Hepatocyte (in vitro differentiated cells): ENCODE data around the gene MYH11. TPM values are rescaled to one million over a fixed set of nuclear protein-coding genes. Genes with fewer than 3 reads are reported as not detected.

ENCODE experiments used
- DNase-seq: peaks from one replicate; pipeline ENCODE4 v3.0.0-alpha.2; 2016; ENCODE audit warnings: low spot score
- H2AFZ ChIP-seq: fragments of 200-600 bp; sonication (generic); 2 replicates; pipeline ENCODE4 v1.6.0; 2016; ENCODE audit warnings: antibody characterized with exemption, mild to moderate bottlenecking
- H3K27ac ChIP-seq: fragments of 200-600 bp; sonication (generic); 2 replicates; pipeline ENCODE4 v1.5.1; 2016; ENCODE audit warnings: mild to moderate bottlenecking
- H3K27me3 ChIP-seq: fragments of 200-600 bp; sonication (generic); 2 replicates; pipeline ENCODE4 v1.6.1; 2016
- H3K36me3 ChIP-seq: fragments of 200-600 bp; sonication (generic); replicated peaks from 2 replicates; pipeline ENCODE4 v1.5.1; 2016; ENCODE audit warnings: low read depth; ENCODE audit not compliant: insufficient read depth
- H3K4me1 ChIP-seq: fragments of 200-600 bp; sonication (generic); 2 replicates; pipeline ENCODE4 v1.5.1; 2016; ENCODE audit warnings: mild to moderate bottlenecking, moderate library complexity; ENCODE audit not compliant: insufficient read depth
- H3K4me2 ChIP-seq: fragments of 200-600 bp; sonication (generic); 2 replicates; pipeline ENCODE4 v1.6.0; 2016
- H3K4me3 ChIP-seq: fragments of 200-600 bp; sonication (generic); 2 replicates; pipeline ENCODE4 v1.5.1; 2016; ENCODE audit warnings: mild to moderate bottlenecking
- H3K79me2 ChIP-seq: fragments of 200-600 bp; sonication (generic); 2 replicates; pipeline ENCODE4 v1.6.0; 2017; ENCODE audit warnings: mild to moderate bottlenecking
- H3K9me2 ChIP-seq: fragments of 200-600 bp; sonication (generic); replicated peaks from 2 replicates; pipeline ENCODE4 v1.6.0; 2017; ENCODE audit warnings: mild to moderate bottlenecking; ENCODE audit not compliant: insufficient read depth
- H3K9me3 ChIP-seq: fragments of 200-600 bp; sonication (generic); 2 replicates; pipeline ENCODE4 v1.5.1; 2016; ENCODE audit warnings: low read depth, mild to moderate bottlenecking
- H4K20me1 ChIP-seq: fragments of 200-600 bp; sonication (generic); 2 replicates; pipeline ENCODE4 v1.6.0; 2016; ENCODE audit warnings: mild to moderate bottlenecking; ENCODE audit not compliant: insufficient read depth, poor library complexity, severe bottlenecking
- CTCF ChIP-seq: fragments of 200-600 bp; sonication (generic); IDR thresholded peaks from 2 replicates; pipeline ENCODE4 v1.5.1; 2016; ENCODE audit warnings: antibody characterized with exemption, mild to moderate bottlenecking; ENCODE audit not compliant: poor library complexity
- EZH2 ChIP-seq: fragments of 200-600 bp; sonication (generic); IDR thresholded peaks from 2 replicates; pipeline ENCODE4 v1.6.1; 2016; ENCODE audit warnings: antibody characterized with exemption, mild to moderate bottlenecking, borderline replicate concordance
- EZH2phosphoT487 ChIP-seq: fragments of 200-600 bp; sonication (generic); IDR thresholded peaks from one replicate; pipeline ENCODE4 v1.6.1; 2018; ENCODE audit warnings: antibody characterized with exemption, mild to moderate bottlenecking, low read depth, moderate library complexity; ENCODE audit not compliant: unreplicated experiment, severe bottlenecking
- WGBS: methylation state at CpG from one replicate; pipeline ENCODE4 v1.1.6; 2016; ENCODE audit warnings: low lambda C conversion rate; ENCODE audit errors: missing lambda C conversion rate; 5-methylcytosine and 5-hydroxymethylcytosine counted together
- polyA plus RNA-seq: library from polyadenylated mRNA; unstranded; fragments of >200 nt; fragmentation: Nextera tagmentation; extraction: Ambion mirVana; gene quantifications from 2 replicates; pipeline ENCODE4 v1.2.1, GENCODE V29; 2016
- total RNA-seq: library from RNA; depleted of rRNA; stranded (reverse); fragments of >200 nt; gene quantifications from 2 replicates; pipeline ENCODE4 v1.2.3, GENCODE V29; 2014

Gene MYH11
- total RNA-seq (5.9 and 8.1 TPM in 2 replicates), polyA plus RNA-seq (0.59 and 3.8 TPM in 2 replicates)

DNA sequence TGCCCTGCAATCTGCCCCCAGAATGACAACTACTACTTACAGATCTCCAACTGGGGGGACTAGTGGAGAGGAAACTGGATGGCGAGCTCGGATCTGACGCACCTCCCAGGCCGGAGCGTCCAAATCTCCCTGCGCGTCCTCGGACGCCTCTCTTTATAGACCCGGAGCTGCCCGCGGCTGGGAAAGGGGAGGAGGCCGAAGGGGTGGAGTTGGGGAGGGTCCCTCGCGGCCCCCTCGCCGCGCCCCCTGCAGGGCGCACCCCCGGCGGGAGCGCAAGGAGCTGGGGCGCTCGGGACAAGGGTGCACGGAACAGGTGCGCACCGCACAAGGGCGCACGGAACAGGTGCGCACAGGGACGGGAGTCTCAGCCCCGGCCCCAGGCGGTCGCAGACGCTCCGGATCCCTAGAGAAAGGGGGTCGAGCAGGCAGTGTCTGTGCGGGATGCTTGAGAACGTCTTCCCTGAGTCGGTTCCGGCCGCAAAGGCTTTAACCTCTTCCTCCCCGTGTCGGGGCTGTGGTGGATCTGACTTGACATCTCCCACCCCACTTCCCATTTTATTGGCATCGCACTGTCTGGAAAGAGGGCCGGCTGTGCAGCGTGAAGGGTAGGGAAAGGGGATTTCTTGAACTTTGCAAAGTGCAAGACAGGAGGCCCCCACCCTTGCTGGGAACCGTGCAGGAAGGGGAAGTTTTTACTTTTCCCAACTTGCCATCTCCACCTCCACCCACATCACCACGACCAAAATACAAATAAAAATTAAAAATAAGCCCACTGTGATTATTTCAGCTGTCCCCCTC is at the start of gene MYH11:
MYH11 (minus strand) TSS at position 128 of the 798 bp plus-strand sequence. CDS start 18,776 bp downstream, outside the sequence.
- 2% methylated on average over 45 of the region's 49 CpGs for WGBS
- Histone ChIP-seq H3K9me2 (no peaks in the 10 kb centered on the region), H3K4me2 (peak within 1 kb of the TSS; percentile 84), H3K36me3 (no peaks in the 10 kb centered on the region), H3K4me1 (no peaks in the 10 kb centered on the region), H3K79me2 (no peaks in the 10 kb centered on the region), H2AFZ (peak within 1 kb of the TSS; percentile 45), H3K27me3 (peaks cover 63% of the 10 kb centered on the region), H3K27ac (no peak within 1 kb of the TSS), H3K9me3 (no peaks in the 10 kb centered on the region), H3K4me3 (peak within 1 kb of the TSS; percentile 29), H4K20me1 (no peaks in the 10 kb centered on the region)
- TF ChIP-seq CTCF (no peak), EZH2 (peak; percentile 70)
- DNase-seq, result no peak

GRCh38 chr16:15906439-15906838 is 49.6 kb upstream of the MYH11 start:
- Histone ChIP-seq H2AFZ (no peak overlapping the region), H3K9me3 (no peaks in the 10 kb centered on the region), H3K9me2 (no peaks in the 10 kb centered on the region), H4K20me1 (no peaks in the 10 kb centered on the region), H3K27ac (no peak overlapping the region), H3K27me3 (no peaks in the 10 kb centered on the region), H3K36me3 (no peaks in the 10 kb centered on the region), H3K4me2 (no peak overlapping the region), H3K4me3 (no peak overlapping the region), H3K4me1 (no peaks in the 10 kb centered on the region), H3K79me2 (no peaks in the 10 kb centered on the region)
- no peak for DNase-seq
- 66% methylated on average over 2 of the region's 2 CpGs for WGBS
- TF ChIP-seq EZH2phosphoT487 (no peak), CTCF (no peak), EZH2 (no peak)

- no peaks in the 10 kb centered on the region for H4K20me1 ChIP-seq
- no peaks in the 10 kb centered on the region for H3K79me2 ChIP-seq
- no peak overlapping the region for H2AFZ ChIP-seq
- H3K4me2 ChIP-seq, result no peak overlapping the region
- WGBS, result 95% methylated on average over 5 of the region's 5 CpGs
- no peaks in the 10 kb centered on the region for H3K9me2 ChIP-seq
- H3K27me3 ChIP-seq, result no peaks in the 10 kb centered on the region
- no peaks in the 10 kb centered on the region for H3K9me3 ChIP-seq
- H3K4me3 ChIP-seq, result no peak overlapping the region
- no peak for TF ChIP-seq EZH2phosphoT487
- TF ChIP-seq EZH2, result no peak
- no peak for TF ChIP-seq CTCF
- H3K4me1 ChIP-seq, result no peaks in the 10 kb centered on the region
- H3K36me3 ChIP-seq, result no peaks in the 10 kb centered on the region
- DNase-seq, result no peak
- no peak overlapping the region for H3K27ac ChIP-seq
Observed at GRCh38 chr16:15903960-15904359, 47.1 kb upstream of the MYH11 start.
